NCI-H748 treated with DMSO at 0.1 percent for 48 hours (cell line): ENCODE data around the gene CFAP65.
A peak's percentile ranks its signal among the peaks of the same experiment; 100 is the strongest.

Experiments used
- DNase-seq: peaks from one replicate; lab custom pipeline; 2025; lab: John Stamatoyannopoulos, UW

The CFAP65 gene

GRCh38 chr2:219060821-219061791 lies 19.8 kb upstream of the CFAP65 start, which contains the start of gene IHH:
TSS of gene IHH (minus strand) at chr2:219060921. CDS start at chr2:219060467, 454 bp downstream.
- no peak for DNase-seq

- no peak for DNase-seq
Observed at GRCh38 chr2:219059725-219060682, 18.7 kb upstream of the CFAP65 start.

GRCh38 chr2:219059375-219059724 lies 18.0 kb upstream of the CFAP65 start:
- DNase-seq = no peak

- no peak for DNase-seq
Observed at GRCh38 chr2:219058541-219059374, 17.4 kb upstream of the CFAP65 start.

GRCh38 chr2:219057709-219058540 lies 16.6 kb upstream of the CFAP65 start:
- peak; percentile 50 for DNase-seq

- DNase-seq = no peak
Observed at GRCh38 chr2:219056896-219057708, 15.8 kb upstream of the CFAP65 start.

- no peak for DNase-seq
Observed at GRCh38 chr2:219056176-219056895, 15.0 kb upstream of the CFAP65 start.

- no peak for DNase-seq
Observed at GRCh38 chr2:219054956-219055903, 13.9 kb upstream of the CFAP65 start.

- no peak for DNase-seq
Observed at GRCh38 chr2:219049282-219049681, 8.0 kb upstream of the CFAP65 start.

GRCh38 chr2:219045937-219046550 lies 4.7 kb upstream of the CFAP65 start:
- no peak for DNase-seq

- DNase-seq = no peak
Observed at GRCh38 chr2:219042750-219043149, 1.4 kb upstream of the CFAP65 start.

- no peak for DNase-seq
Observed at GRCh38 chr2:219042157-219042556, 841 bp upstream of the CFAP65 start.

- DNase-seq = no peak
Observed at GRCh38 chr2:219038600-219038999, 2.7 kb downstream of the CFAP65 start.

GRCh38 chr2:219037783-219038499 lies 3.4 kb downstream of the CFAP65 start:
- no peak for DNase-seq

GRCh38 chr2:219035942-219036341 lies 5.4 kb downstream of the CFAP65 start:
- no peak for DNase-seq

GRCh38 chr2:219034823-219035222 lies 6.5 kb downstream of the CFAP65 start:
- DNase-seq = no peak
